CD8-positive, alpha-beta memory T cell (primary cell): ENCODE results near the gene RANBP3. TPM values are rescaled to one million over a fixed set of nuclear protein-coding genes. Genes with fewer than 3 reads are reported as not detected.

Experiments used
- CTCF ChIA-PET: fragments of 350-600 bp; sonication (Branson Sonifier 250); formaldehyde crosslinking; loops from one replicate; lab custom pipeline; 2021; ENCODE audit warnings: antibody characterized with exemption; lab: Charles Lee
- POLR2A ChIA-PET: fragments of 350-600 bp; sonication (Branson Sonifier 250); formaldehyde crosslinking; loops from one replicate; lab custom pipeline; 2021; ENCODE audit warnings: antibody characterized with exemption; lab: Charles Lee
- DNase-seq, 5 donors: peaks; one replicate each; pipeline versions ENCODE4 v3.0.0 to v3.0.0-alpha.2; 2020 to 2022; ENCODE audit warnings: mixed read lengths in 1 of 5
- H3K27ac ChIP-seq: one replicate; pipeline ENCODE4 v1.7.0; 2013; ENCODE audit warnings: low read depth, mild to moderate bottlenecking, low read length, moderate library complexity
- H3K27me3 ChIP-seq: 2 replicates; pipeline ENCODE4 v1.7.0; 2013; ENCODE audit warnings: low read length, mild to moderate bottlenecking; ENCODE audit not compliant: insufficient read depth, poor library complexity, severe bottlenecking
- H3K36me3 ChIP-seq: 2 replicates; pipeline ENCODE4 v1.7.0; 2013; ENCODE audit warnings: mild to moderate bottlenecking, low read length, moderate library complexity; ENCODE audit not compliant: insufficient read depth
- H3K4me1 ChIP-seq: 2 replicates; pipeline ENCODE4 v1.7.0; 2013; ENCODE audit warnings: mild to moderate bottlenecking, low read length, moderate library complexity; ENCODE audit not compliant: insufficient read depth
- H3K4me3 ChIP-seq: 2 replicates; pipeline ENCODE4 v1.7.0; 2013; ENCODE audit warnings: mild to moderate bottlenecking, low read length
- H3K9me3 ChIP-seq: 2 replicates; pipeline ENCODE4 v1.7.0; 2013; ENCODE audit warnings: mild to moderate bottlenecking, low read length
- H3K27ac Mint-ChIP-seq, 8 donors: one replicate each; pipeline ENCODE4 v1.8.0; 2020 to 2021; ENCODE audit warnings: mixed read lengths in 8 of 8, mild to moderate bottlenecking in 6 of 8, inconsistent platforms in 3 of 8, moderate library complexity in 3 of 8
- H3K27me3 Mint-ChIP-seq, 2 donors: one replicate each; pipeline ENCODE4 v1.8.0; 2020 to 2021; ENCODE audit warnings: mixed read lengths in 2 of 2, mild to moderate bottlenecking in 1 of 2, moderate library complexity in 1 of 2
- H3K36me3 Mint-ChIP-seq, 3 donors: one replicate each; pipeline ENCODE4 v1.8.0; 2020 to 2021; ENCODE audit warnings: mixed read lengths in 3 of 3, inconsistent platforms in 1 of 3, mild to moderate bottlenecking in 1 of 3
- H3K4me1 Mint-ChIP-seq, 3 donors: one replicate each; pipeline ENCODE4 v1.8.0; 2020 to 2021; ENCODE audit warnings: mixed read lengths in 3 of 3, inconsistent platforms in 1 of 3, mild to moderate bottlenecking in 1 of 3
- H3K4me3 Mint-ChIP-seq, 7 donors: one replicate each; pipeline ENCODE4 v1.8.0; 2020 to 2021; ENCODE audit warnings: mixed read lengths in 7 of 7, mild to moderate bottlenecking in 6 of 7, moderate library complexity in 4 of 7, inconsistent platforms in 2 of 7
- H3K9me3 Mint-ChIP-seq, 5 donors: one replicate each; pipeline ENCODE4 v1.8.0; 2020 to 2022; ENCODE audit warnings: mixed read lengths in 5 of 5, mild to moderate bottlenecking in 3 of 5, moderate library complexity in 2 of 5, inconsistent platforms in 1 of 5
- polyA plus RNA-seq: library from polyadenylated mRNA; unstranded; fragments of 300-500 nt; fragmentation: Illumina TruSeq; gene quantifications from one replicate; pipeline ENCODE4 v1.2.3, GENCODE V29; 2021
- total RNA-seq, 2 experiments: library from RNA; stranded (reverse); gene quantifications; one replicate each; pipeline ENCODE4 v1.2.3, GENCODE V29; 2021

The RANBP3 gene
- total and polyA plus RNA-seq, 3 experiments from 2014 or later = 9.7 to 97.6 (median 94.8) TPM

GRCh38 chr19:5914358-5914774 lies 63.6 kb downstream of the RANBP3 start:
- Mint-ChIP-seq H3K27me3 (no peaks in the 10 kb centered on the region), H3K27ac (no peak overlapping the region), H3K4me3 (no peak overlapping the region), H3K4me1 (no peaks in the 10 kb centered on the region), H3K9me3 (no peaks in the 10 kb centered on the region), H3K36me3 (peaks cover 0 to 64% (median 0%) of the 10 kb centered on the region in 3 donors)
- Histone ChIP-seq H3K27me3 (no peaks in the 10 kb centered on the region), H3K4me1 (no peaks in the 10 kb centered on the region), H3K9me3 (no peaks in the 10 kb centered on the region), H3K27ac (no peak overlapping the region), H3K36me3 (peaks cover 21% of the 10 kb centered on the region), H3K4me3 (no peak overlapping the region)
- DNase-seq = no peak
- ChIA-PET POLR2A (no interaction called here), CTCF (no interaction called here)

DNA sequence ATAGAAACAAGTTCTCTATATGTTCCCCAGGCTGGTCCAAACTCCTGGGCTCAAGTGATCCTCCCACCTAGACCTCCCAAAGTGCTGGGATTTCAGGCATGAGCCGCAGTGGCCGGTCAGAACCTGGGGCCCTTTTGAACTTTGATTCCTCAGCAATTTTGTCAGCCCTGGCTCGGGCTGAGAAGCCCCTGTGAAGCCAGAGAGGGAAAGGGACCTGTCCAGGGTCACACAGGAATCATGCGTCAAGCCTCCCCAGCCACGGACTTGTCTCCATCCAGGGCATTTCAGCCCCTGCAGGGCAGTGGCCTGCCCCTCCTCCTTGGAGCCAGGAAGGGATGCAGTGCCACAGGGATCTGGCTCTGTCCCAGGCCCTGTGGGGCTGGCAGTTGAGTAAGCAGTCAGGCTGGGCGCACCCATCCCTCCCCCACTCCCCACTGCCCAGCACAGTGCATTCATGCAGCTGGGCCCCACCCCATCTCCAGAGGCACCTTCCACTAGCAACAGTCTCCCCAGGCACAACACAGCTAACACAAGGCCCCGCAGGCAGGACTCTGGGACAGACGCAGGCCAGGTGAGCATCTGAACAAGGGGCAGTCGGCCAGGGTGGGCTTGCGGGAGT lies 64.1 kb downstream of the RANBP3 start, which contains the start of gene CAPS:
TSS of gene CAPS (plus strand) at position 516 of the 619 bp plus-strand sequence. CDS start 153 bp downstream, outside the sequence.
- ChIA-PET CTCF (no interaction called here), POLR2A (interaction anchor here (1.0 kb wide), 1 partner anchor 10 kb away, joined by 4 read pairs; the partner anchor contains the start of gene VMAC)
- H3K4me1 Mint-ChIP-seq = no peaks in the 10 kb centered on the region
- Histone ChIP-seq H3K4me1 (no peaks in the 10 kb centered on the region), H3K27ac (no peak within 1 kb of the TSS), H3K4me3 (no peak within 1 kb of the TSS), H3K27me3 (no peaks in the 10 kb centered on the region), H3K9me3 (no peaks in the 10 kb centered on the region), H3K36me3 (peaks cover 18% of the 10 kb centered on the region)
- peaks cover 0 to 65% (median 0%) of the 10 kb centered on the region in 3 donors for H3K36me3 Mint-ChIP-seq
- no peaks in the 10 kb centered on the region for H3K9me3 Mint-ChIP-seq
- peak within 1 kb of the TSS in 1 of 7 donors; percentile 26 for H3K4me3 Mint-ChIP-seq
- no peak for DNase-seq
- no peaks in the 10 kb centered on the region for H3K27me3 Mint-ChIP-seq
- H3K27ac Mint-ChIP-seq = peak within 1 kb of the TSS in 1 of 8 donors; percentile 71

- Histone ChIP-seq H3K9me3 (no peaks in the 10 kb centered on the region), H3K27ac (no peak overlapping the region), H3K4me3 (no peak overlapping the region), H3K4me1 (peaks cover under 1% of the 10 kb centered on the region), H3K36me3 (no peaks in the 10 kb centered on the region), H3K27me3 (no peaks in the 10 kb centered on the region)
- Mint-ChIP-seq H3K4me3 (no peak overlapping the region), H3K36me3 (peaks cover 0 to 54% (median 0%) of the 10 kb centered on the region in 3 donors), H3K27me3 (no peaks in the 10 kb centered on the region), H3K27ac (no peak overlapping the region), H3K4me1 (peaks cover 5 to 12% (median 8%) of the 10 kb centered on the region in 3 donors), H3K9me3 (no peaks in the 10 kb centered on the region)
- no peak for DNase-seq
- POLR2A ChIA-PET = interaction anchor here (0.6 kb wide), 1 partner anchor 12 kb away, joined by 3 read pairs; no protein-coding TSS in a partner anchor
- CTCF ChIA-PET = no interaction called here
Measured at GRCh38 chr19:5911366-5911765, 66.6 kb downstream of the RANBP3 start.

DNA sequence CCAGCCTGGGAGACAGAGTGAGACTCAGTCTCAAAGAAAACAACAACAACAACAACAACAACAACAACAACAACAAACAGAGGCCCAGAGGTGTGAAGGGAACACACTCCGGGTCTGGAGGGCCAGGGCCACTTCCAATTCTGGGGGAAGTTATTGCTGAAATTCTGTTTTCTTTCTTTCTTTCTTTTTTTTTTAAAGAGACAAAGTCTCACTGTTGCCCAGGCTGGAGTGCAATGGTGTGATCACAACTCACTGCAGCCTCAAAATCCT lies 67.4 kb downstream of the RANBP3 start:
- Histone ChIP-seq H3K4me1 (peaks cover 8% of the 10 kb centered on the region), H3K36me3 (no peaks in the 10 kb centered on the region), H3K27me3 (no peaks in the 10 kb centered on the region), H3K9me3 (no peaks in the 10 kb centered on the region), H3K27ac (no peak overlapping the region), H3K4me3 (no peak overlapping the region)
- ChIA-PET POLR2A (no interaction called here), CTCF (no interaction called here)
- Mint-ChIP-seq H3K9me3 (no peaks in the 10 kb centered on the region), H3K27ac (no peak overlapping the region), H3K36me3 (peaks cover 0 to 47% (median 0%) of the 10 kb centered on the region in 3 donors), H3K4me1 (peaks cover 5 to 20% (median 9%) of the 10 kb centered on the region in 3 donors), H3K4me3 (no peak overlapping the region), H3K27me3 (no peaks in the 10 kb centered on the region)
- no peak for DNase-seq

GRCh38 chr19:5908773-5909442 lies 69.0 kb downstream of the RANBP3 start:
- no peak overlapping the region for H3K27ac Mint-ChIP-seq
- Histone ChIP-seq H3K36me3 (no peaks in the 10 kb centered on the region), H3K4me3 (no peak overlapping the region), H3K9me3 (no peaks in the 10 kb centered on the region), H3K27me3 (no peaks in the 10 kb centered on the region), H3K27ac (no peak overlapping the region), H3K4me1 (peaks cover 12% of the 10 kb centered on the region)
- H3K36me3 Mint-ChIP-seq = peaks cover 0 to 42% (median 0%) of the 10 kb centered on the region in 3 donors
- peaks cover 5 to 27% (median 9%) of the 10 kb centered on the region in 3 donors for H3K4me1 Mint-ChIP-seq
- H3K4me3 Mint-ChIP-seq = no peak overlapping the region
- DNase-seq = no peak
- POLR2A ChIA-PET = interaction anchor here (1.1 kb wide), 1 partner anchor 69 kb away, joined by 4 read pairs; no protein-coding TSS in a partner anchor
- CTCF ChIA-PET = no interaction called here
- H3K9me3 Mint-ChIP-seq = no peaks in the 10 kb centered on the region
- no peaks in the 10 kb centered on the region for H3K27me3 Mint-ChIP-seq

GRCh38 chr19:5907241-5907640 lies 70.7 kb downstream of the RANBP3 start:
- H3K4me3 Mint-ChIP-seq = peak overlapping the region in 6 of 7 donors; percentile 28 to 63 (median 40)
- DNase-seq = no peak
- H3K27ac Mint-ChIP-seq = peak overlapping the region in 4 of 8 donors; percentile 25 to 84 (median 52)
- H3K27ac ChIP-seq = no peak overlapping the region
- no peaks in the 10 kb centered on the region for H3K27me3 Mint-ChIP-seq
- H3K4me1 Mint-ChIP-seq = peaks cover 10 to 41% (median 18%) of the 10 kb centered on the region in 3 donors
- CTCF ChIA-PET = no interaction called here
- H3K27me3 ChIP-seq = no peaks in the 10 kb centered on the region
- no peaks in the 10 kb centered on the region for H3K36me3 ChIP-seq
- POLR2A ChIA-PET = no interaction called here
- H3K36me3 Mint-ChIP-seq = peaks cover 0 to 48% (median 0%) of the 10 kb centered on the region in 3 donors
- H3K4me3 ChIP-seq = no peak overlapping the region
- peaks cover 22% of the 10 kb centered on the region for H3K4me1 ChIP-seq
- no peaks in the 10 kb centered on the region for H3K9me3 Mint-ChIP-seq
- H3K9me3 ChIP-seq = no peaks in the 10 kb centered on the region

DNA sequence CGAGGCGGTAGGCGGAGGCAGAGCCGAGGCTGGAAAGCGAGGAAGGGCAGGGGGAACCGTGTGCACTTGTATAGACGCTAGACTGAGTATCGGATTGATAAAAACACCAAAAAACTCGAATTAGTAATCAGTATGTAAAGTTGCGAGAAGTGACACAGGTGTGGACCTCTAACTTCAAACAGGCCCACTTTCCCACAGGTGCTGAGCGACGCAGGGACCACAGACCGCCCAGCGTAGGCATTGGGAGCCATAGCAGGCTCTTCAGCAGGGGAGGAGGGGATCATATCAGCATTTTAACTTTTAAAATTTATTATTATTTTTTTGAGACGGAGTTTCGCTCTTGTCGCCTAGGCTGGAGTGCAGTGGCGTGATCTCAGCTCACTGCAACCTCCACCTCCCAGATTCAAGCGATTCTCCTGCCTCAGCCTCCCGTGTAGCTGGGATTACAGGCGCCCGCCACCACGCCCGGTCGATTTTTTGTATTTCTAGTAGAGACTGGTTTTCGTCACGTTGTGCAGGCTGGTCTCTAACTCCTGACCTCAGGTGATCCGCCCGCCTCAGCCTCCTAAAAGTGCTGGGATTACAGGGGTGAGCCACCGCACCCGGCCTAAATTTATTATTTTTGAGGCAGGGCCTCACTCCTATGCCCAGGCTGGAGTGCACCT lies 72.7 kb downstream of the RANBP3 start:
- Histone ChIP-seq H3K27ac (peak overlapping the region; percentile 87), H3K4me1 (peaks cover 25% of the 10 kb centered on the region), H3K27me3 (no peaks in the 10 kb centered on the region), H3K4me3 (peak overlapping the region; percentile 97), H3K36me3 (peaks cover 2% of the 10 kb centered on the region), H3K9me3 (no peaks in the 10 kb centered on the region)
- Mint-ChIP-seq H3K36me3 (peaks cover 0 to 48% (median 4%) of the 10 kb centered on the region in 3 donors), H3K4me3 (peak overlapping the region; percentile 90 to 97 (median 94)), H3K9me3 (no peaks in the 10 kb centered on the region), H3K27ac (peak overlapping the region in 7 of 8 donors; percentile 41 to 88 (median 77)), H3K4me1 (peaks cover 17 to 51% (median 24%) of the 10 kb centered on the region in 3 donors), H3K27me3 (no peaks in the 10 kb centered on the region)
- CTCF ChIA-PET = interaction anchor here (1.1 to 2.0 kb wide), 3 partner anchors 57 to 218 kb away, joined by 4 to 10 read pairs (median 5); no protein-coding TSS in a partner anchor
- POLR2A ChIA-PET = interaction anchor here (1.4 to 3.5 kb wide), 5 partner anchors 14 to 185 kb away, joined by 4 to 24 read pairs (median 9); partner anchors contain the start of genes CATSPERD and LONP1
- no peak for DNase-seq
